Mesendoderm (in vitro differentiated cells): ENCODE results near the gene AKT2.

Source experiments
- DNase-seq: peaks from one replicate; pipeline ENCODE4 v3.0.0; 2013
- H2AK5ac ChIP-seq: 2 replicates; pipeline ENCODE4 v1.6.1; 2013; ENCODE audit warnings: low read length, inconsistent platforms
- H2BK120ac ChIP-seq: 2 replicates; pipeline ENCODE4 v1.6.1; 2013; ENCODE audit warnings: low read depth, mild to moderate bottlenecking, low read length, moderate library complexity, mixed read lengths
- H2BK15ac ChIP-seq: replicated peaks from 2 replicates; pipeline ENCODE4 v1.6.1; 2013; ENCODE audit warnings: low read depth, mild to moderate bottlenecking, moderate library complexity
- H2BK5ac ChIP-seq: 2 replicates; pipeline ENCODE4 v1.6.1; 2013; ENCODE audit warnings: low read length, inconsistent platforms
- H3K18ac ChIP-seq: 2 replicates; pipeline ENCODE4 v1.6.1; 2013; ENCODE audit warnings: mild to moderate bottlenecking, low read length, mixed read lengths
- H3K23ac ChIP-seq: one replicate; pipeline ENCODE4 v1.6.1; 2013; ENCODE audit warnings: low read length
- H3K27ac ChIP-seq: 2 replicates; pipeline ENCODE4 v1.5.1; 2013; ENCODE audit warnings: low read depth, mild to moderate bottlenecking, inconsistent platforms, low read length, moderate library complexity
- H3K27me3 ChIP-seq: 2 replicates; pipeline ENCODE4 v1.6.1; 2013; ENCODE audit warnings: low read length, control low read depth, mild to moderate bottlenecking, inconsistent platforms; ENCODE audit not compliant: insufficient read depth, poor library complexity
- H3K36me3 ChIP-seq: 2 replicates; pipeline ENCODE4 v1.6.1; 2013; ENCODE audit warnings: low read length, inconsistent platforms; ENCODE audit not compliant: control insufficient read depth, insufficient read depth
- H3K4ac ChIP-seq: one replicate; pipeline ENCODE4 v1.6.1; 2013; ENCODE audit warnings: low read depth, mild to moderate bottlenecking, low read length, moderate library complexity
- H3K4me1 ChIP-seq: 2 replicates; pipeline ENCODE4 v1.6.1; 2013; ENCODE audit warnings: low read depth, low read length, inconsistent platforms; ENCODE audit not compliant: control insufficient read depth
- H3K4me2 ChIP-seq: 2 replicates; pipeline ENCODE4 v1.6.1; 2013; ENCODE audit warnings: low read length
- H3K4me3 ChIP-seq: 2 replicates; pipeline ENCODE4 v1.5.1; 2013; ENCODE audit warnings: mild to moderate bottlenecking, low read length
- H3K56ac ChIP-seq: one replicate; pipeline ENCODE4 v1.6.1; 2013; ENCODE audit warnings: low read length
- H3K79me1 ChIP-seq: 2 replicates; pipeline ENCODE4 v1.6.1; 2013; ENCODE audit warnings: low read length, inconsistent platforms
- H3K79me2 ChIP-seq: 2 replicates; pipeline ENCODE4 v1.6.1; 2013; ENCODE audit warnings: mild to moderate bottlenecking, low read length; ENCODE audit not compliant: control insufficient read depth, insufficient read depth
- H3K9ac ChIP-seq: 2 replicates; pipeline ENCODE4 v1.6.1; 2013; ENCODE audit warnings: low read length, inconsistent platforms
- H4K5ac ChIP-seq: one replicate; pipeline ENCODE4 v1.6.1; 2013; ENCODE audit warnings: low read length
- H4K8ac ChIP-seq: one replicate; pipeline ENCODE4 v1.6.1; 2013; ENCODE audit warnings: low read depth, mild to moderate bottlenecking, control low read depth, low read length, moderate library complexity
- WGBS: extraction: QIAGEN DNeasy Blood & Tissue Kit; methylation state at CpG from one replicate; pipeline ENCODE4 v1.1.7; 2013; ENCODE audit warnings: low lambda C conversion rate, missing lambda C conversion rate; ENCODE audit not compliant: insufficient coverage; ENCODE audit errors: extremely low coverage; 5-methylcytosine and 5-hydroxymethylcytosine counted together

AKT2 gene

DNA sequence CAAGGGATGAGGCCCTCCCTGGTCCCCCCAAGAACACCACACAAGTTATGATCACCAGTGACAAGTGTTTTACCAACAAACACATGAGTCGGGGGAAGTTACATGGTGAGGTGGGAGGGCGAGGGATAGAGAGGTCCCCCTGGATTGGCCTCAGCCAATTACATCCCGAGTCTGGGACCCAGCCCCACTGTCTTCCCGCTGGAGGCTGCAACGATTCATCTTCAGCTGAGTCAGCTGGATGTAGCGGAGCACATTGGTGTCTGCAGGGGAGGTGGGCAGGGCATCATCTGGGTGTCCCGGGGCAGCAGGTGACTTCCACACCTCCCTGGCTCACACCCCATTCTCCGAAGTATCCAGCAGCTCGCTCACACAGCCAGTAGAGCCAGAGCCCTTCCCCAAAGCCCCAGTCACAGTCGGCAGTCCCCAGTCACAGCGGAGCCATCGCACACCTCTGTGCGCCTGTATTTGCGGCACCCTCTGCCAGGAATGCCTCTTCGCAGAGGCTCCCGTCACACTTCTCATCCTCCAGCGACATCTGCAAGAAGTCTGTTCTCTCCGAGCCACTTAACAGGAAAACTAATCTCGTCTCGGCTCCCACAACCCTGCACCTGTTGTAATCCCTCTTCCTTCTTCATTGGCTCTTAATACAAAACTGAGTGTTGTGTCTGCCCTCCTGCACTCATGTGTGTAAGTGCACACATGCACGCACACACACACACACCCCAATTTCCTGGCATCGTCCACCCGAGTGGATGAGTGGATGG lies 69.0 kb downstream of the AKT2 start:
- Histone ChIP-seq H3K56ac (no peak overlapping the region), H2BK15ac (no peak overlapping the region), H3K4me3 (no peak overlapping the region), H3K4ac (no peak overlapping the region), H3K79me1 (no peaks in the 10 kb centered on the region), H3K9ac (no peak overlapping the region), H4K5ac (no peak overlapping the region), H3K4me1 (no peaks in the 10 kb centered on the region), H2BK120ac (no peak overlapping the region), H3K18ac (no peak overlapping the region), H4K8ac (no peak overlapping the region), H3K79me2 (no peaks in the 10 kb centered on the region), H3K36me3 (no peaks in the 10 kb centered on the region), H2AK5ac (no peak overlapping the region), H3K4me2 (no peak overlapping the region), H3K23ac (no peak overlapping the region), H3K27me3 (no peaks in the 10 kb centered on the region), H3K27ac (no peak overlapping the region), H2BK5ac (no peak overlapping the region)
- no peak for DNase-seq
- WGBS: no CpG with 5 or more reads among the region's 23 CpGs

DNA sequence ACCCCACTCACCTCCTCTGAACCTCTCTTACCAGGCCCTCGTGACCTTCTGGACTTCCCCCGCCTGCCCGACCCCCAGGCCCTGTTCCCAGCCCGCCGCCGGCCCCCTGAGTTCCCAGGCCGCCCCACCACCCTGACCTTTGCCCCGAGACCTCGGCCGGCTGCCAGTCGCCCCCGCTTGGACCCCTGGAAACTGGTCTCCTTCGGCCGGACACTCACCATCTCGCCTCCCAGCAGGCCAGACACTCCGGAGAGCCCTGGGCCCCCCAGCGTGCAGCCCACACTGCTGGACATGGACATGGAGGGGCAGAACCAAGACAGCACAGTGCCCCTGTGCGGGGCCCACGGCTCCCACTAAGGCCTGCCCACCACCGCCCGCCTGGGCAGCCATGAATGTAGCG lies 70.2 kb downstream of the AKT2 start:
- no peak overlapping the region for H3K4me3 ChIP-seq
- H3K4me2 ChIP-seq: no peak overlapping the region
- no peak overlapping the region for H3K4ac ChIP-seq
- no peak overlapping the region for H2BK15ac ChIP-seq
- H3K56ac ChIP-seq: no peak overlapping the region
- no peak overlapping the region for H3K9ac ChIP-seq
- no peak overlapping the region for H4K5ac ChIP-seq
- no peaks in the 10 kb centered on the region for H3K27me3 ChIP-seq
- H3K79me1 ChIP-seq: no peaks in the 10 kb centered on the region
- no peak overlapping the region for H3K23ac ChIP-seq
- no peak overlapping the region for H2BK120ac ChIP-seq
- no peak overlapping the region for H4K8ac ChIP-seq
- no peak overlapping the region for H2AK5ac ChIP-seq
- H3K4me1 ChIP-seq: no peaks in the 10 kb centered on the region
- no peak overlapping the region for H3K18ac ChIP-seq
- WGBS: no CpG with 5 or more reads among the region's 22 CpGs
- no peak overlapping the region for H3K27ac ChIP-seq
- no peak overlapping the region for H2BK5ac ChIP-seq
- H3K79me2 ChIP-seq: no peaks in the 10 kb centered on the region
- DNase-seq: no peak
- H3K36me3 ChIP-seq: no peaks in the 10 kb centered on the region

DNA sequence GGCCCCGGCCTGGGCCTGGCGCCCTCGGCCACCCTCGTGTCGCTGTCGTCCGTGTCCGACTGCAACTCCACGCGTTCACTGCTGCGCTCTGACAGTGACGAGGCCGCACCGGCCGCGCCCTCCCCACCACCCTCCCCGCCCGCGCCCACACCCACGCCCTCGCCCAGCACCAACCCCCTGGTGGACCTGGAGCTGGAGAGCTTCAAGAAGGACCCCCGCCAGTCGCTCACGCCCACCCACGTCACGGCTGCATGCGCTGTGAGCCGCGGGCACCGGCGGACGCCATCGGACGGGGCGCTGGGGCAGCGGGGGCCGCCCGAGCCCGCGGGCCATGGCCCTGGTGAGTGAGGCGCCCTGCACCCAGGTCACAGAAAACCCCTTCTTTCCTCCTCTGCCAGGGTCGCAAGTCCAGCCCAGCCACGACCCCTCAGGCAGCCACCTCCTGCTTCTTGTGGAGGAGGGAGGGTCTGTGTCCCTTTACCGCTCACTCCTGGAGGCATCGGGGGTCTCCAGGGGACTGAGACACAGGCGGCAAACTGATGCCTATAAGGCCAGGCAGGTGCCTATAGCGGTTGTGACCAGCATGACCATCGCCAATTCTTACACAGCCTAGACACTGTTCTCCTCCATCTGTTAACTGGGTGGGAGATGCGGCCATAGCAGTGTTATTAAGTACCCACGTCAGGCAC lies 71.1 kb downstream of the AKT2 start:
- no CpG with 5 or more reads among the region's 50 CpGs for WGBS
- H3K36me3 ChIP-seq: no peaks in the 10 kb centered on the region
- no peak overlapping the region for H3K23ac ChIP-seq
- no peak overlapping the region for H3K4me3 ChIP-seq
- H2BK15ac ChIP-seq: no peak overlapping the region
- H2AK5ac ChIP-seq: no peak overlapping the region
- no peak overlapping the region for H3K4me2 ChIP-seq
- no peak overlapping the region for H3K4ac ChIP-seq
- no peak overlapping the region for H2BK5ac ChIP-seq
- H3K4me1 ChIP-seq: no peaks in the 10 kb centered on the region
- H3K27ac ChIP-seq: no peak overlapping the region
- no peak overlapping the region for H2BK120ac ChIP-seq
- DNase-seq: no peak
- H3K79me1 ChIP-seq: no peaks in the 10 kb centered on the region
- H3K18ac ChIP-seq: no peak overlapping the region
- no peak overlapping the region for H4K5ac ChIP-seq
- H4K8ac ChIP-seq: no peak overlapping the region
- no peaks in the 10 kb centered on the region for H3K27me3 ChIP-seq
- no peak overlapping the region for H3K9ac ChIP-seq
- no peak overlapping the region for H3K56ac ChIP-seq
- H3K79me2 ChIP-seq: no peaks in the 10 kb centered on the region

DNA sequence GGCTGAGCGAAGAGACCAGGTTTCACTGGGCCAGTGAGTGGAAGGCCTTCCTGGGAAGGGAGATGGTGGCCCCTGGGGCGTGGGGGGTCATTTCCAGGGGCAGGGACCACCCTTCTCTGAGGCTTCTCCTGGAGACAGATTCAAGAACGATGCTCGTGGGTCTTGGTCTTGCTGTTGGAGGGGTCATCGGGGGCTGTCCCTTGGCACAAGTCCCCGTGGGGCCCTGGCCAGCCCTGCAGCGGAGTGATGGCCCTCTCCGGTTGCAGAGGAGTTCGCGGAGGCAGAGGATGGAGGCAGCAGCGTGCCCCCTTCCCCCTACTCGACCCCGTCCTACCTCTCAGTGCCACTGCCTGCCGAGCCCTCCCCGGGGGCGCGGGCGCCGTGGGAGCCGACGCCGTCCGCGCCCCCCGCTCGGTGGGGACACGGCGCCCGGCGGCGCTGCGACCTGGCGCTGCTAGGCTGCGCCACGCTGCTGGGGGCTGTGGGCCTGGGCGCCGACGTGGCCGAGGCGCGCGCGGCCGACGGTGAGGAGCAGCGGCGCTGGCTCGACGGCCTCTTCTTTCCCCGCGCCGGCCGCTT lies 71.8 kb downstream of the AKT2 start:
- H3K23ac ChIP-seq: no peak overlapping the region
- no peaks in the 10 kb centered on the region for H3K27me3 ChIP-seq
- no peak overlapping the region for H2BK120ac ChIP-seq
- no peak overlapping the region for H2AK5ac ChIP-seq
- H3K36me3 ChIP-seq: no peaks in the 10 kb centered on the region
- H3K4me2 ChIP-seq: no peak overlapping the region
- no peak overlapping the region for H2BK5ac ChIP-seq
- H4K8ac ChIP-seq: no peak overlapping the region
- no peaks in the 10 kb centered on the region for H3K79me1 ChIP-seq
- H3K56ac ChIP-seq: no peak overlapping the region
- WGBS: no CpG with 5 or more reads among the region's 53 CpGs
- H4K5ac ChIP-seq: no peak overlapping the region
- H3K79me2 ChIP-seq: no peaks in the 10 kb centered on the region
- H3K9ac ChIP-seq: no peak overlapping the region
- no peak overlapping the region for H3K4me3 ChIP-seq
- DNase-seq: no peak
- H2BK15ac ChIP-seq: no peak overlapping the region
- no peak overlapping the region for H3K4ac ChIP-seq
- no peak overlapping the region for H3K18ac ChIP-seq
- no peaks in the 10 kb centered on the region for H3K4me1 ChIP-seq
- no peak overlapping the region for H3K27ac ChIP-seq

DNA sequence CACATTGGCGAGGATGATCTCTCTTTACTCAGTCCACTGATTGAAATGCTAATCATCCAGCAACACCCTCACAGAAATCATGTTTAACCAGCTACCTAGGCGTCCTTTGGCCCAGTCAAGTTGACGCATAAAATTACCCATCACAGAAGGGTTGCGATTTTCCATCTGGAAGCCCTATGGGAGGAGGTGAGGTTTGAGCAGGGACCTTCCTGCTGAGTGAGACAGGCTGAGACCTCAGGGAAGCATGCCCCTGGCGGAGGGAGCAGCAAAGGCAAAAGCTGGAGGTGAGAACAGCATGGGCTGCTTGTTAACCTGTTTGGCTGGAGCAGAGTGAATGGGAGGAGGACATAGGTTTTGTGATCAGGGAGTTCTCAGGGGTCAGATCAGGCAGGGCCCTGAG lies 74.3 kb downstream of the AKT2 start:
- no peak overlapping the region for H2BK15ac ChIP-seq
- no peak overlapping the region for H3K18ac ChIP-seq
- H3K4me1 ChIP-seq: no peaks in the 10 kb centered on the region
- no peak overlapping the region for H4K8ac ChIP-seq
- H3K23ac ChIP-seq: no peak overlapping the region
- no peak overlapping the region for H3K4me3 ChIP-seq
- no peaks in the 10 kb centered on the region for H3K79me1 ChIP-seq
- no peak overlapping the region for H3K4me2 ChIP-seq
- no CpG with 5 or more reads among the region's 5 CpGs for WGBS
- no peak overlapping the region for H2BK120ac ChIP-seq
- H3K56ac ChIP-seq: no peak overlapping the region
- no peak overlapping the region for H3K27ac ChIP-seq
- H4K5ac ChIP-seq: no peak overlapping the region
- peak; percentile 41 for DNase-seq
- H3K27me3 ChIP-seq: no peaks in the 10 kb centered on the region
- H2BK5ac ChIP-seq: no peak overlapping the region
- no peak overlapping the region for H3K9ac ChIP-seq
- no peak overlapping the region for H3K4ac ChIP-seq
- no peak overlapping the region for H2AK5ac ChIP-seq
- no peaks in the 10 kb centered on the region for H3K79me2 ChIP-seq
- no peaks in the 10 kb centered on the region for H3K36me3 ChIP-seq
